ENCODE results near the gene SLC20A1. TPM values are rescaled to one million over a fixed set of nuclear protein-coding genes. Genes with fewer than 3 reads are reported as not detected.

SLC20A1 gene
- total RNA-seq, 1 donor from 2014 or later = 164 TPM

DNA sequence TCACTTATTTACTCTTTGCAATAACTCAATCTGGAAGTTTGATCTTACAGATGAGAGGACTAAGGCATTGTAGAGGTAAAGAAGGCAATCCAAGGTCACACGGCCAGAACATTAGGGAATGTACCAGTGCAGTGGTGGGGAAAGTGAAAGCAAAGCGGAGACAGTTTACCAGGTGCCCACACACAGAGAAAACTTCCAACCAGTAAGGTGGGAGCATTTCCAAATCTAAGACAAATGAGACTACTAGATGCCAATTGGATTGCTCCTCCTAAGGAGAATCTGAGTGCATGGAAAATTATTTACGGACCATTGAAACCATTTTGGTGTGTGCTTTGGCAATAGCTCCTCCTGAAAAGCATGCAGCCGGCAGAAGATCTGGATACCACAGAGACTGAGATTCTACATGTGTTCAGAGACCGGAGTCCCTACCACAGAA lies 34.9 kb downstream of the SLC20A1 start:
- Mint-ChIP-seq H3K4me1 (ENCODE audit: low read depth) (peaks cover 32% of the 10 kb centered on the region), H3K4me3 (no peak overlapping the region), H3K36me3 (ENCODE audit: low read depth) (no peaks in the 10 kb centered on the region), H3K9me3 (no peaks in the 10 kb centered on the region), H3K27me3 (ENCODE audit: insufficient read depth) (peaks cover 6% of the 10 kb centered on the region), H3K27ac (no peak overlapping the region)
- no peak for DNase-seq (ENCODE audit: low spot score)
- intact Hi-C loops (cut with micrococcal nuclease) = no loop called here

DNA sequence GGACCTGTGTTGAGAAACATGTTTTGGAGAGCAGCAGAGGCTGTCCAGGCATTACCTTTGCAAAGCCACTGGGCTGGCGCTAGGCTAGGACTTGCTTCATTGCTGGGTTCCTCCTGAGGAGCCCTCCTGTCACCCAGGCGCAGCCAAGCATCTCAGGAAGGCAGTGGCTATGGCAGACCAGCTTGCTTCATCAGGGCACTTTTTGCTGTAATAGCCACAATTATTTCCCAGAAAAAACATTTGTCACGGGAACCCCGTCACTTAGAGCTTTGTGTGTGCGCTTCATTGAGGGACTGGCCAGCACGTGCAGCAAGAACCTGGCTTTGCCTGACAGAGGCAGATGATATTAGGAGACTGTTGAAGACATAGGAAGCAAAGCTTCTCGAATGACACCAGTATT lies 36.4 kb downstream of the SLC20A1 start:
- H3K36me3 Mint-ChIP-seq (ENCODE audit: low read depth) = no peaks in the 10 kb centered on the region
- no peaks in the 10 kb centered on the region for H3K9me3 Mint-ChIP-seq
- DNase-seq (ENCODE audit: low spot score) = no peak
- no peak overlapping the region for H3K4me3 Mint-ChIP-seq
- peaks cover 6% of the 10 kb centered on the region for H3K27me3 Mint-ChIP-seq (ENCODE audit: insufficient read depth)
- H3K27ac Mint-ChIP-seq = no peak overlapping the region
- intact Hi-C loops (cut with micrococcal nuclease) = no loop called here
- peaks cover 32% of the 10 kb centered on the region for H3K4me1 Mint-ChIP-seq (ENCODE audit: low read depth)

DNA sequence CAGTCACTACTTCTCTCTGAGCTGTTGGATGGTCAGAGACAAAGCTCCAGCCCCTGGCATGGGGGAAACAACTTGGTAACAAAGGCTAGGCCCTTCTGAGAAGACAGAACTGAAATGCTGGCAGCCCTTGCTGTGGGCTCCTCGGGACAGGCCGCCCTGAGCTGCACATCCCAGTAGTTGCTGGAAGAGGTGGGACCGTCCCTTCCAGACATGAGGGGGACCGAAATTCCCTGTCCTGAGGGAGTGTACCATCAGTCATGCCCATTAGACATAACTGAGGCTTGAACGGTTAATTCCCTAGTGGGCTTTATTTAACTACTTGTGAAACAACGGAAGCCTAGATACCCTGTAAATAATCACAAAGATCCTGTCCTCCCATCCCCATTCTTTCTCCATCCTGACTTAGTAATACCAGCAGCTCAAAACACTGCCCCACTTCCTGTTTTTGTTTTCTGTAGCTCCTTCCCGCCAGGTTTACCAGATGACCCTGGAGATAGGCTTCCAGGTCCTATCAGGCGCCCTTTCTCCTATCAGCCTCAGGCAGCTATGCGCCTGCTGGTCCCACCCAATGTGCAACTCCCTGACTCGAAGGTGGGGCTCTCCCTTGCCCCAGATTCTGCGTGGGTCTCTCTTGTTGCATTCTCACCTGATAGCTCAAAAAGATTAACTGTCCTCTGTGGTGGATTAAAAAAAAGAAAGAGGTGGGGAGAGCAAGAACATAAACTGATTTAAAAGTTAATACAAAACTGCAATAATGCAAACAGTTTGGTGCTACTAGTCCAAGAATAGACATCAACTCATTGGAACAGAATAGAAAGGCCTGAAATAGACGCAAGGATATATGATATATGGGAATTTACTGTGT lies 38.0 kb downstream of the SLC20A1 start:
- DNase-seq (ENCODE audit: low spot score) = no peak
- intact Hi-C loops (cut with micrococcal nuclease) = no loop called here
- peak overlapping the region; percentile 26 for H3K27ac Mint-ChIP-seq
- no peaks in the 10 kb centered on the region for H3K36me3 Mint-ChIP-seq (ENCODE audit: low read depth)
- peaks cover 32% of the 10 kb centered on the region for H3K4me1 Mint-ChIP-seq (ENCODE audit: low read depth)
- peaks cover 3% of the 10 kb centered on the region for H3K27me3 Mint-ChIP-seq (ENCODE audit: insufficient read depth)
- H3K4me3 Mint-ChIP-seq = no peak overlapping the region
- no peaks in the 10 kb centered on the region for H3K9me3 Mint-ChIP-seq

DNA sequence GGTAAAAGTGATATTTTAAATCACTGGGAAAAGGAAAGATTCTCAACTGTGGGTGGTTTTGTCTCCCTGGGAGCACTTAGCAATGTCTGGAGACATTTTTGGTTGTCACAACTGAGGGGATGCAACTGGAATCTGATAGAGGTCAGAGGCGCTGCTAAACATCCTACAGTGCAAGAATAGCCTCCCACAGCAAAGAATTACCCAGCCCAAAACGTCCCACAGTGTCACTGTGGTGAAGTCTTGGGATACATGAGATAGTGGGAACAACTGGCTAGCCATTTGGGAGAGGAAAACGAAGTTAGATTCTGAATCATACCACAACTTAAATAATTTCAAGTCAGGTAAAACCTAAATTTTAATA lies 38.7 kb downstream of the SLC20A1 start:
- Mint-ChIP-seq H3K4me3 (no peak overlapping the region), H3K4me1 (ENCODE audit: low read depth) (peaks cover 32% of the 10 kb centered on the region), H3K27me3 (ENCODE audit: insufficient read depth) (peaks cover 3% of the 10 kb centered on the region), H3K36me3 (ENCODE audit: low read depth) (no peaks in the 10 kb centered on the region), H3K9me3 (no peaks in the 10 kb centered on the region), H3K27ac (no peak overlapping the region)
- DNase-seq (ENCODE audit: low spot score) = no peak
- intact Hi-C loops (cut with micrococcal nuclease) = no loop called here

DNA sequence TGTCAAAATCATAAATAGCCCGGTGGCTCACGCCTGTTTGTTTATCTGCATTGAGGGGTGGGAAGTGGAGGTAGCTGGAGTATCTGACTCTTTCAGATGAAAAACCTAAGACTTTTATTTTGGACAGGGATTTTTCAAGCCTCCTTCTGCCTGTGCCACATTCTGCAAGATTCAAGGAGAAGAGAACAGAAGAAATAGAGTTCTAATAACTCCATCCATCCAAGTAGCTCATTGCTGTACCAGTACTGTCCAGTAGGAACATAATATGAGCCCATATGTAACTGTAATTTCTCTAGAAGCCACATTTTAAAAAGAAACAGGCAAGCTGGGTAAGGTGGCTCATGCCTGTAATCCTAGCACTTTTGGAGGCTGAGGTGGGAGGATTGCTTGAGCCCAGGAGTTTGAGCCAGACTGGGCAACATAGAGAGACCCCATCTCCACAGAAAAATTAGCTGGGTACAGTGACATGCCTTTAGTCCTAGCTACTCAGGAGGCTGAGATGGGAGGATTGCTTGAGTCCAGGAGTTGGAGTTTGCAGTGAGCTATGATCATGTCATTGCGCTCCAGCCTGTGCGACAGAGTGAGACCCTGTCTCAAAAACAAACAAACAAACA lies 39.6 kb downstream of the SLC20A1 start:
- Mint-ChIP-seq H3K4me3 (no peak overlapping the region), H3K36me3 (ENCODE audit: low read depth) (no peaks in the 10 kb centered on the region), H3K4me1 (ENCODE audit: low read depth) (peaks cover 32% of the 10 kb centered on the region), H3K27me3 (ENCODE audit: insufficient read depth) (peaks cover 3% of the 10 kb centered on the region), H3K9me3 (no peaks in the 10 kb centered on the region), H3K27ac (no peak overlapping the region)
- no peak for DNase-seq (ENCODE audit: low spot score)
- intact Hi-C loops (cut with micrococcal nuclease) = no loop called here

DNA sequence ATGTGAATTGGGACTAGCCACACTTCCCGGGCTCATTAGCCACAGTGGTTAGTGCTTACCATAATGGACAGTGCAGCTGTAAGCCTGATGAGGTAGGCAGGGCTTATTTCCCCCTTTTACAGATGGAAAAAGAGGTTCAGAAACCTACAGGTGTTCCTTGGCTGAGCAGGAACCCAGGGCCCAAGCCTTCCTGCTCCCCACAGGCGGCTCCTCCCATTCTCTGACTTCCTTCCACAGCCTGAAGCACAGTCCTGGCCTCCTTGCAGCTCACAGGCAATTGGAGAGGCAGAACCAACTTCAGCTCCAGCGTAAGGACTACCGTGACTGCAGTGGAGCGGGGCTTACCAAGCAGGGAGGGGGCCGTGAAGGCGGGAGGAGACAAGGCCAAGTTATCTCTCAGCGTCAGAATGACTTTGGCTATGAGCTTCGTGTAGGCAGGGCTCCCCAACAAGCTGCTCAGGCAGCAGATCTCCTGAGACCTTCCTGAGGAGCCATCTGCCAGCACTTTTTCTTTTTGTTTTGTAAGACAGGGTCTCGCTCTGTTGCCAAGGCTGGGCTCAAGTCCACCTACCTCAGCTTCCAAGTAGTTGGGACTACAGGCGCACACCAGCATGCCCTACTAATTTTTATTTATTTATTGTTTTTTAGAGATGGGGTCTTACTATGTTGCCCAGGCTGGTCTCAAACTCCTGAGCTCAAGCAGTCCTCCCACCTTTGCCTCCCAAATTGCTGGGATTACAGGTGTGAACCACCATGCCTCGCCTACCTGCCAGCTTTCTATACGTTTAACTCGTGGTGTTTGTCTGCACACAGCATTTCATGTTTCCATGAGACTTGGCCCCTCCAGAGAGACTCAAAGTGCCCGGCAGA lies 40.8 kb downstream of the SLC20A1 start:
- Mint-ChIP-seq H3K4me3 (no peak overlapping the region), H3K27me3 (ENCODE audit: insufficient read depth) (peaks cover 3% of the 10 kb centered on the region), H3K36me3 (ENCODE audit: low read depth) (no peaks in the 10 kb centered on the region), H3K9me3 (no peaks in the 10 kb centered on the region), H3K4me1 (ENCODE audit: low read depth) (peaks cover 34% of the 10 kb centered on the region), H3K27ac (no peak overlapping the region)
- intact Hi-C loops (cut with micrococcal nuclease) = no loop called here
- no peak for DNase-seq (ENCODE audit: low spot score)

DNA sequence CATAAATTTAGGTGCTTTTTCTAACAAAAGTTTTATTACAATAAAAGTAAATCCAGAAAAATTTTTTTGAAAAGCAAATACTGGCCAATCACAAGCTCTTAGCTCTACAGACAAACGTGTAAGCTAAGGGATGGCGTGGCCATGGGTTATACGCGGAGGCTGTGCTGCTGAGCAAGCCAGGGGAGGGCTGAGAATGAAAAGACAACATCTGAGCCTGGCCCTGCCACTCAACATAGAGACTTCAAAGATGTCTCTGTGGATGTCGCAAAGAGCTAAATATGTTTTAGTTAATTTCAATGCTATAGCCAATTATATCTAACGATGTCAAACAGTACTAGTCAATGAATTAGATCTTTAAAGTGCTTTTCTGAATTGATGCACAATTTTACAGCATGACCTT lies 41.8 kb downstream of the SLC20A1 start:
- peaks cover 3% of the 10 kb centered on the region for H3K27me3 Mint-ChIP-seq (ENCODE audit: insufficient read depth)
- no peaks in the 10 kb centered on the region for H3K36me3 Mint-ChIP-seq (ENCODE audit: low read depth)
- H3K9me3 Mint-ChIP-seq = no peaks in the 10 kb centered on the region
- DNase-seq (ENCODE audit: low spot score) = no peak
- H3K4me1 Mint-ChIP-seq (ENCODE audit: low read depth) = peaks cover 44% of the 10 kb centered on the region
- intact Hi-C loops (cut with micrococcal nuclease) = no loop called here
- no peak overlapping the region for H3K4me3 Mint-ChIP-seq
- no peak overlapping the region for H3K27ac Mint-ChIP-seq

DNA sequence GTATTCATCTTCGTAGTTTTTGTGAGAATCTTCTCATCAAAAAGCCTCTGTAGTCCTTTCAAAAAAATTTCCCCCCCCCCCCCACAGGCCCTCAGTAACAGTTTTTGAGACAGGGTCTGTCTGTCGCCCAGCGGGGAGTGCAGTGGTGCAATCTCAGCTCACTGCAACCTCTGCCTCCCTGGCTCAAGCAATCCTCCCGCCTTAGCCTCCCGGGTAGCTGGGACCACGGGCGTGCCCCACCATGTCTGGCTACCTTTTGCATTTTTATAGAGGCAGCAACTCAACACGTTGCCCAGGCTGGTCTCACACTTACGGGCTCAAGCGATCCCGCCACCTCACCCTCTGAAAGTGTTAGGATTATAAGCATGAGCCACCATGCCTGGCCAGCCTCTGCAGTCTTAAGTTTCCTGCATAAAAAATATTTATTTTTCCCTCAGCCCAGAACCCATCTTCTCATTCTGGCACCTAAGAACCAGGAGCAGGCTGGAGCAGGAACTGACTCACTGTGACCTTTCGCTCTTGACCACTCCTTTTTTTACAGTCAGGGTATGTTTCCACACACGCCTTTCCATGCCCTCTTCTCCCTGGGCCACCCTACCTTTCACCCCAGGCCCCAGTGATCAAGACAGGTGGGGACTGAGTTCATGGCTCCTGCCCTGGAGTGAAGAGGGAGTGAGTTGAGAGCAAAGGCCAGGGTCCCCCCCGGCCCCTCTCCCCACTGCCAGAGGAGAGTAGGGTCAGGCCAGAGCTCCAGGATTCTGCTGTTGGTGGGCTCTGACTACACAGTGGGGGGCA lies 42.5 kb downstream of the SLC20A1 start:
- Mint-ChIP-seq H3K36me3 (ENCODE audit: low read depth) (no peaks in the 10 kb centered on the region), H3K27ac (no peak overlapping the region), H3K27me3 (ENCODE audit: insufficient read depth) (peaks cover 3% of the 10 kb centered on the region), H3K4me1 (ENCODE audit: low read depth) (peaks cover 50% of the 10 kb centered on the region), H3K9me3 (no peaks in the 10 kb centered on the region), H3K4me3 (no peak overlapping the region)
- DNase-seq (ENCODE audit: low spot score) = no peak
- intact Hi-C loops (cut with micrococcal nuclease) = no loop called here

DNA sequence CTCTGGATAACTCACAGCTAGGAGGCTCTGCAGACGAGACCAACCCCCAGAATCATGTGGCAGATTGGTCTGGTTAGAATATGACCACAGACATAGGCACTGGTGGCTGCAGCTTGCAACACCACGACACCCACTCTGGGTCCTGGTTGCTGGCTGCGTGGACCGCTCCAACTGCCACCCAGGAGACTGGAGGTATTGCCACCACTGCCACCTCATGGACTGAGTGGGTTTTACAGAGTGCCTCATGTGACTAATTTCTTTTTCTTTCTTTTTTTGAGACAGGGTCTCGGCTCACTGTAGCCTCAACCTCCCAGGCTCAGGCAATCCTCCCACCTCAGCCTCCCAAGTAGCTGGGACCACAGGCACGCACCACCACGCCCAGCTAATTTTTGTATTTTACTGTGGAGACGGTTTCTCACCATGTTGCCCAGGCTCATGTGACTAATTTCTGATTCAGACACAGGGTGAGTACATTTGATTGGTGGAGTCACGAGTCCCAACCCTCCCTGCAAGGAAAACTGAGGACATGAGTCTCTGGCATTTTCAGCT lies 45.2 kb downstream of the SLC20A1 start:
- no peaks in the 10 kb centered on the region for H3K27me3 Mint-ChIP-seq (ENCODE audit: insufficient read depth)
- no peaks in the 10 kb centered on the region for H3K9me3 Mint-ChIP-seq
- H3K27ac Mint-ChIP-seq = peak overlapping the region; percentile 72
- intact Hi-C loops (cut with micrococcal nuclease) = loop anchor here (1.0 kb wide), 3 partner anchors 35 to 91 kb away; no protein-coding TSS in a partner anchor
- peak; percentile 53 for DNase-seq (ENCODE audit: low spot score)
- no peaks in the 10 kb centered on the region for H3K36me3 Mint-ChIP-seq (ENCODE audit: low read depth)
- peak overlapping the region; percentile 20 for H3K4me3 Mint-ChIP-seq
- H3K4me1 Mint-ChIP-seq (ENCODE audit: low read depth) = peaks cover 32% of the 10 kb centered on the region

DNA sequence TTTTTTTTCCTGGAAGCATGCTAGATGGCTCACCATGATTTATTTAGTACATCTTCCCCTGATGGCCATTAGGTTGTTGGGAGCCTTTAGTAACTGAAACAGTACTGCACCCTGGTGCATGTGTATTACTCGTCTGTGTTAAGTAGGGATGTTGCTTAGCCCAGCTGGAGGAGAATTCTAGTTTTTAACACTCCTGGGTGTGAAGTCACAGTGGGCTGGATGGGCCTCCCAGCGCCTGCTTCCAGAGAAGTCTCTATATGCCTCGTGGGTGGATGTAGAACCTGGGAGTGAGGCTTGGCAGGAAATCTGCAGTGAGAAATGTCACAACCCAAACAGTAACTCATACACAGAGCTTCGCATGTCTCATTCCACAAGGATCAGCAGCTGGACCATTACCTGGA lies 46.1 kb downstream of the SLC20A1 start:
- no peak for DNase-seq (ENCODE audit: low spot score)
- Mint-ChIP-seq H3K27ac (peak overlapping the region; percentile 53), H3K9me3 (no peaks in the 10 kb centered on the region), H3K36me3 (ENCODE audit: low read depth) (no peaks in the 10 kb centered on the region), H3K4me3 (peak overlapping the region; percentile 41), H3K27me3 (ENCODE audit: insufficient read depth) (no peaks in the 10 kb centered on the region), H3K4me1 (ENCODE audit: low read depth) (peaks cover 32% of the 10 kb centered on the region)
- intact Hi-C loops (cut with micrococcal nuclease) = loop anchor here (1.0 to 2.0 kb wide), 8 partner anchors 8 to 92 kb away; partner anchors contain the start of genes CKAP2L and SLC20A1

DNA sequence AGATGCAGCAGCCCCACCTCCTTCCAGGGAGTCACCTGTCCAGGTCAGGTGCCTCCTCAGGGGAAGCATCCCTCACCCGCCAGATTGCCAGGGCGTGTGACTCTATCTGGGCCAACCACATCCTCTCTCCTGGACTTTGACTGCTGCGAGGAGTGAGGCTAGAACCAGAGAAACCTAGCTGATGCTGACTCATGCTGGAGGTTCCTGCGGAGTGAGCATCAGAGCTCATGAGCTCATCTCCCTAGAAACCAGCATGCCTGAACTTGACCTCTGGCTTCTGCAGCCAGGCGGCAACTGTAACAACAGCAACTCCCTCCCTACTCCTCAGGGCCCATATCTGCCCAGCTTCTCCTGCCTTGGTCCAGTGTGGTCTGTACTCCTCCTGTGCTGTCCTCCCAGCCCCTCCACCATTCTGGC lies 46.8 kb downstream of the SLC20A1 start:
- Mint-ChIP-seq H3K4me1 (ENCODE audit: low read depth) (peaks cover 32% of the 10 kb centered on the region), H3K27me3 (ENCODE audit: insufficient read depth) (no peaks in the 10 kb centered on the region), H3K36me3 (ENCODE audit: low read depth) (no peaks in the 10 kb centered on the region), H3K9me3 (no peaks in the 10 kb centered on the region), H3K27ac (peak overlapping the region; percentile 89), H3K4me3 (peak overlapping the region; percentile 47)
- intact Hi-C loops (cut with micrococcal nuclease) = loop anchor here (1.0 to 2.0 kb wide), 5 partner anchors 8 to 72 kb away; partner anchors contain the start of genes CKAP2L and SLC20A1
- peak; percentile 73 for DNase-seq (ENCODE audit: low spot score)

DNA sequence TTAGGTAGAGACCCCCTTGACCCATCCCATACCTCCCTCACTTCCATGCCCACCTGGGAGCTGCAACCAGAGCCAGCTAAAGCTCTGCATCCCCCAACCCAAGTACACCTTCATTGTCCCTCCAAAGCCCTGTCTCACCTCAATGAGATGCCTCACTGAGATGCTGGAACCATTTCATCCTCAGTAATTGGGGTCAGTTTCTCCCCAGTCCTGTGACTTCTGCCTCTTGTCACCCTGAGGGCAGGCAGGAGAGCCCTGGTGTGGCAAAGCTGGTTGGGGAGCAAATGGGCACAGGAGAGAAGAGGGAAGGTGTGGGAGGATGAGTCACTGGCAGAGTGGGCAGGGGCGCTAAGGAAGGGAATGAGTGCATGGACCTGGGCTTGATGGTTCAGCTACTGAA lies 47.2 kb downstream of the SLC20A1 start:
- Mint-ChIP-seq H3K4me1 (ENCODE audit: low read depth) (peaks cover 33% of the 10 kb centered on the region), H3K36me3 (ENCODE audit: low read depth) (no peaks in the 10 kb centered on the region), H3K27me3 (ENCODE audit: insufficient read depth) (no peaks in the 10 kb centered on the region), H3K4me3 (peak overlapping the region; percentile 47), H3K27ac (peak overlapping the region; percentile 89), H3K9me3 (no peaks in the 10 kb centered on the region)
- intact Hi-C loops (cut with micrococcal nuclease) = loop anchor here (1.0 to 2.0 kb wide), 5 partner anchors 7 to 72 kb away; partner anchors contain the start of genes CKAP2L and SLC20A1
- no peak for DNase-seq (ENCODE audit: low spot score)

All from activated T-helper 1 cell treated with anti-CD3 and anti-CD28 coated beads, Interleukin-12 subunit alpha, Interleukin-12 subunit beta, Interleukin-2, Interleukin-4 antibody, amounts not matched to agents 30 ng/mL and 10 ng/mL and 1 ng/mL, durations not matched to agents 14 hours and 24 hours and 36 hours (primary cell).